ENCODE data around the gene TMEM26.

The TMEM26 gene

DNA sequence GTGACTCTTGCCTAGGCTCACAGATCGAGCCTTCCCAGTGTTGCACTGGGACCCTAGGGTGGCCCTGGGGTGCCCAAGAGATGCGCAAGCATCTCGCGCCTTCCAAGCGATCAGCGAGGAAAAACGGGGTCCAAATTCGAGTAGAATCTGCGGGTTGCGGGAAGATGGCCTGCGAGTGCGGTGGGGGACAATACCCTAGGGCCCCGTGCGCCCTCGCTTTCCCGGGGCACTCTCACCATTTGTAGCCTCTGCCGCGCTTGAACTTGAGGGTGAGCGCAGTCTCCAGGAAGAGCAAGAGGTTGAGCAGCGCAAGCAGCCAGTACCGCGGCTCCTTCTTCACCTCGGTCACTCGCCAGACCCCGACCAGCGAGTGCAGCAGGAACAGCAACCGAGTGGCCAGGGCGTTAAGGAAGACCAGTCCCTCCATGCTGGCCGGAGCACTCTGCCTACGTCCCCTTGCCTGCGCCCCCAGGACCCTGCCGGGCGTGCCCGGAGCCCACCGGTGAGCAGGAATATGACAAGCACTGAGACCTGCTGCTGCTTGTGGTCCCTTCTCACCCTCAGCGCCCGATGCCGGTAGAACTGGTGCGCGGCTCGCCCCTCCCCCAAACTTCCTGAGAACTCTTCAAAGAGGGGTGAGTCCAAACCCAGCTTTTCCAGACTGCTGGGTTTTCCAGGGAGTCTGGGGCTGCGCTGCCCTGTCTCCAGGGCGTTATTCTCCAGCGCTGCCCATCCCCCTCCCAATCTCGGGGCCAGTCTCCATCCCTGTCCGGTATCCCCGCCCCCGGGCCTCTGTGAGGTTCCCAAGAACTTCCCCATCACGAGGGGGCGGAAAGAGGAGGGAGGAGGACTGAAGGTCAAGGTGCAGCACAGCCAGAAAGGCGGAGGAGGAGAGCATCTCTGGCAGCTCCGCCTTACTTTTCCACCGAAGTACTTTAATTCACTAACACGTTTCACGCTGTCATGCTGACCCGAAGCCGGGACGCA, at the start of gene TMEM26:
TMEM26 (minus strand) TSS at position 727 of the 987 bp plus-strand sequence; CDS start at position 427, 300 bp downstream.
- DNase-seq = peak in 12 of 56 donors; percentile 4 to 42 (median 17)

DNA sequence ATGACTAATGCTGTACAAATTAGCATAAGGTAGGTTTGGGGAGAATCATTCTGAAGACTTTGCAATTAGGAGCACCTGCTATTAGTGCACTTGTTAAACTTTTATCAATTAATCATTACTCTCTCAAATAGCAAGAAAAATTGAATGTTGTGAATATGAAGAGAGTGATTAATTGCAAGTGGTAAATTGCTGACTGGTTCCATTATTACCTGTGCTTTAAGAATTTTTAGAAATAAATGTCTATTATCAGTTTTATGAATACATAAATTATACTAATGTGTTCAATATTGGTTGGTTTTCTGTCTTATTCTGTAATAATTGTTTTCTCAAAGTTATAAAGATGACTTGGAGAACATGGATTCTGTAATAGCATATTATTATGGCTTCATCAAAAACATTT, 47.3 kb upstream of the TMEM26 start:
- no peak for DNase-seq

GRCh38 chr10:61492364-61492995, 39.3 kb upstream of the TMEM26 start:
- DNase-seq = no peak

DNA sequence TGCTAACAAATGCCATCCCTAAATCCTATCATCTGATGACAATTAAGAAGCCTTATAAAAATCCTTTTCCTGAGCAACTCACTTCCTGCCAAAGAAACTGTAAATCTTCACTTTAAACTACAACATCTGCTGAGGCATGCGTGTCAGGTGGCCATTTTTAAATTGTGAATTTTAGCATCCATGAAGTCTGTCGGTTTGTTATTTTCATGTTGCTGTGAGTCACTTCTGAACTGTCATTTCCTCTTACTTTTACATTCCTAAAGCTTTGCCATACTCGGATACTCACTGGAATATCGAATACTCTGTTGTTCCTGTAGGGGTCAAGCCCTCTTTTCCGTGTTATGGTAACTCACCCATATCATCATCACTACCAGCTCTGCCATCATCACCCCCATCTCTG, 34.3 kb upstream of the TMEM26 start:
- DNase-seq = no peak

DNA sequence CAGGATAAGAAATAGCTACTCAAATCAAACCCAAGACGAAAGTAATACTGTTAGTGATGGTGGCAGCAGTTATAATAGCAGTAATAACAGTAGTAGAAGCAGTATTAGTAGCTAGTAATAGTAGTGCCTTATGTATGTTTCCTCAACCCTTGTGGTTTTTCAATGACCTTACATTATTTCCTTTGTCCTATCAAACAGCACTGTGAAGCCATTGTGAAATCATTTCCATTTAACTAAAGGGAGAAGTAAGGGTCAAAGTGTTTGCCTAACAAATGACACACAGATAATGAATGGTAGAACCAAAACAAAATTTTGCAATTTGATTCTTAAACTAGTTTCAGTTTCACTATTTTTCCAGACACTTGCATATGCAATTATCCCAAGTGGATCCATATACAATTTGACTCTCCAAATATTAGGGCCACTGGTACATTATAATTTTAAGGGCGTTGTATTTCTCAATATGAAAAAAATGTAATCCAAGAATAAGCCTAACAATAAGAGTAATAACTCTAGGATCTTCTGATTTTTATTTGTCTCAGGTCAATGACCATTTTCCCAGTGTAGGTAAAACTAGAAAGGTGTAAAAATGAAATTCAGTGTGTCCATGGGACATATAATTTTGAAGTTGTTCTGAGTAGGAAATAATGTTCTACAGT, 33.7 kb upstream of the TMEM26 start:
- DNase-seq = no peak

GRCh38 chr10:61486251-61486650, 33.1 kb upstream of the TMEM26 start:
- DNase-seq = no peak

- DNase-seq = no peak
These were observed 28.4 kb upstream of the TMEM26 start for GRCh38 chr10:61481597-61481996.

DNA sequence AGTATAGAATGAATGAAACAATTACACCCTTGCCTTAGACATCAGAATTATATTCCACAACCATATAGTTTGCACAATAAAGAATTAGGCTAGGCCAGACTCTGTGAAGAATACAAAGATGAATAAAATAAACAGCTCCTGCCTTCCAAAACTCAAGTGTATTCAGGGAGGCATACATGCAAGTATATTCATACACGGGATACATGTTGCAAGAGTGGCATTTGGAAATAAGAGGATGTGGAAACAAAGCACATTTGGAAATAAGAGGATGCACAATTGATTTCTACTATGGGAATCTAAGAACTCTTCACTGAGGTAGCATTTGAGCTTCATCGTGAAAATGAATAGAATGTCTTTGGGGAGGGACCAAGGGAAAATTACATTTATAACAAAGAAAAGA, 27.0 kb upstream of the TMEM26 start:
- DNase-seq = no peak

- DNase-seq = no peak
These were observed 25.6 kb upstream of the TMEM26 start for GRCh38 chr10:61478621-61479312.

DNA sequence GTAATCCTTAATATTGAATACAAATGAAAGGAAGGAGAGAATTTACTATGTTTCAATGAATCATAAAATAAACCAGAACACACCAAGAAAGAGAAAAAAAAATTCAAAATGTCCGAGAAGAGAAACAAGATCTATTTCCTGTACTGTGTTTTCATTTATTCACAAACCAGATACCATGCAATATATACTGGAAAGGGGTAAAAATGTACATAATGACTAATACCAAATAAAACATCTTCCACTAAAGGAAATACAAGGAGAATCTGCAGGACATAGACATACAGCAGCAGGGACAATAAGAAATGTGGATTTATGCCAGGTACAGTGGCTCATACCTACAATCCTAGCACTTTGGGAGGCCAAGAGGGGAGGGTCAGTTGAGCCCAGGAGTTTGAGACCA, 24.3 kb upstream of the TMEM26 start:
- DNase-seq = no peak

DNA sequence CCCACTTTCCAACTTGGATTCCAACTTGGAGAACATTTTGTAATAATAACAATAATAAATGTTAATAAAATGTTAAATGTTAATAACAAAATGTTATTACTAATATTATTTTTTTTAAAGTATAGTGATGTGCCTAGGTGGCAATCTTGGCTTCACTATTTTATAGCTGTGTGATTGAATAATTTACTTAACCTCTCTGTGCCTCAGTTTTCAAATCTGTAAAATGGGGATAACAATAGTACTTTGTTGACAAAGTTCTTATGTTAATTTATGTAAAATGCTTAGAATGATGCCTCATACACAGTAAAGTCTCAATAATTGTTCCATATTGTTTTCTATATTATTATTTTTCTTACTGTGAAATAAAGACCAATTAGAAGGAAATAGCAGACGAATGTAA, 23.3 kb upstream of the TMEM26 start:
- no peak for DNase-seq

- DNase-seq = no peak
These were observed 22.3 kb upstream of the TMEM26 start for GRCh38 chr10:61475449-61475873.

DNA sequence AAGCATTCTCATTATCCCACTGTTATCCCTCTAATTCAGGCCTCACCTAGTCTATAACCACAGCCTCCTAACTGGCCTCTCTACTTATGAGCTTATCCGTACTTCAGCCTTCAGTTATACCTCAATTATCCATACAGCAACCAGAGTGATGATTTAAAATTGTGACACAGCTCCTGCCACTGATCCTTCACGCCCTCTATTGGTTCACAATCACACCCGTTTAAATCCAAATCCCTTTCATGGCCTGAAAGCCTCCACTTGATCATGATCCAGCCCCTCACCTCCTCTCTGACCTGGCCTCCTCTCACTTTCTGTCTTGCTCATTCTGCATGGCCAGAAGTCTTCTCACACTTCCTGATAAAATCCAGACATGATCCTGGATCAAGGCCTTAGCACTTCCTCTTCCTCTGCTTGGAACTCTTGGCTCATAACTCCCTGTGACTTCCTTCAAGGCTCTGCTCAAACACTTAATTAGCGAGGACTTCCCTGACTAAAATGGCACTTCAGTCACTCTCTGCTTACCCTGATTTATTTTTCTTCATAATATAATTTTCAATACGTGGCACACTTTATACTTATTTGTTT, 19.0 kb upstream of the TMEM26 start:
- no peak for DNase-seq

- no peak for DNase-seq
These were observed 18.3 kb upstream of the TMEM26 start for GRCh38 chr10:61471491-61471890.

DNA sequence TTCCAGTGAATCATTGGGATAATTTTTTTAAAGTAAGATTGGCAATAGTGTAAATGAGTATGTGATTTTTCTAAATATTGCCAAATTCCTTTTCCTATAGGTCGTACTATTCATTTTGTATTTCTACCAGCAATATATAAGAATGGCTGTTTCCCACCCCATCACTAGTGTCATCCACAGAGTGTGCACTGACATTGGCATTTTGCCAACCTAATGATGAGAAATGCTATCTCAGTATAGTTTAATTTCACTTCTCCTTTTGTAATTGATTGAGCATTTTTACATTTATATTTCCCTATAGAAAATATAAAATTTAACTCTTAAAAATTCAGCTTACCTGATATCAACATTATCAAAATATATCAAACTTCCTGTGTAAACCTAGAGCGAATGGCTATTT, 17.6 kb upstream of the TMEM26 start:
- DNase-seq = no peak

- no peak for DNase-seq
These were observed 12.9 kb upstream of the TMEM26 start for GRCh38 chr10:61465901-61466632.

- no peak for DNase-seq
These were observed 12.0 kb upstream of the TMEM26 start for GRCh38 chr10:61465171-61465496.

- no peak for DNase-seq
These were observed 11.4 kb upstream of the TMEM26 start for GRCh38 chr10:61464461-61465170.

- no peak for DNase-seq
These were observed 10.1 kb upstream of the TMEM26 start for GRCh38 chr10:61463035-61463909.
